BJ (cell line): Measurements from ENCODE around the gene GPR146. TPM values are rescaled to one million over a fixed set of nuclear protein-coding genes. Genes with fewer than 3 reads are reported as not detected.
"Not testable (repeated sequence)": the region's sequence is repeated elsewhere in the genome, so short reads cannot be mapped to it uniquely, and the experiment has no call there.

ENCODE experiments used
- CTCF ChIA-PET: fragments of 350-600 bp; formaldehyde crosslinking; extraction: SDS; loops from one replicate; lab custom pipeline; 2021; ENCODE audit warnings: antibody characterized with exemption, inconsistent platforms; lab: Yijun Ruan, JAX
- POLR2A ChIA-PET: fragments of 300-600 bp; sonication (Branson Sonifier 250); formaldehyde crosslinking; extraction: SDS; loops from one replicate; lab custom pipeline; 2021; ENCODE audit warnings: antibody characterized with exemption; lab: Charles Lee
- DNase-seq: peaks from one replicate; pipeline ENCODE4 v3.0.0-alpha.2; 2011; ENCODE audit warnings: low read depth
- H3K27me3 ChIP-seq: 2 replicates; pipeline ENCODE4 v1.6.0; 2011; ENCODE audit warnings: low read length; ENCODE audit not compliant: control insufficient read depth, insufficient read depth
- H3K36me3 ChIP-seq: 2 replicates; pipeline ENCODE4 v1.5.1; 2011; ENCODE audit warnings: low read length; ENCODE audit not compliant: control insufficient read depth, insufficient read depth
- H3K4me3 ChIP-seq: 2 replicates; pipeline ENCODE4 v1.5.1; 2011; ENCODE audit warnings: low read depth, mild to moderate bottlenecking, control low read depth, low read length
- CTCF ChIP-seq: IDR thresholded peaks from 2 replicates; pipeline ENCODE4 v1.5.1; 2011; ENCODE audit warnings: low read depth, mild to moderate bottlenecking, control low read depth, inconsistent platforms, low read length, moderate library complexity; ENCODE audit not compliant: insufficient read depth
- polyA plus RNA-seq: library from polyadenylated mRNA; depleted of rRNA; stranded (reverse); fragments of >200 nt; gene quantifications from 2 replicates; pipeline ENCODE4 v1.2.3, GENCODE V29; 2011

GPR146 gene
- polyA plus RNA-seq, 1 experiment: 4.5 TPM

- H3K27me3 ChIP-seq: no peaks in the 10 kb centered on the region
- no peaks in the 10 kb centered on the region for H3K36me3 ChIP-seq
- POLR2A ChIA-PET: no interaction called here
- H3K4me3 ChIP-seq: no peak overlapping the region
- TF ChIP-seq CTCF: no peak
- CTCF ChIA-PET: no interaction called here
- no peak for DNase-seq
Observed at GRCh38 chr7:1032536-1033181, 11.7 kb upstream of the GPR146 start.

- DNase-seq: no peak
- no peak for TF ChIP-seq CTCF
- ChIA-PET POLR2A (no interaction called here), CTCF (interaction anchor here (1.0 kb wide), 1 partner anchor 10 kb away, joined by 4 read pairs; no protein-coding TSS in a partner anchor)
- Histone ChIP-seq H3K4me3 (no peak overlapping the region), H3K36me3 (no peaks in the 10 kb centered on the region), H3K27me3 (no peaks in the 10 kb centered on the region)
Observed at GRCh38 chr7:1033546-1034145, 10.7 kb upstream of the GPR146 start.

GRCh38 chr7:1034769-1035168 is 9.6 kb upstream of the GPR146 start:
- H3K36me3 ChIP-seq, H3K27me3 ChIP-seq, H3K4me3 ChIP-seq, POLR2A ChIA-PET, DNase-seq: not testable (repeated sequence)
- CTCF ChIA-PET: interaction anchor here (0.7 kb wide), 1 partner anchor 42 kb away, joined by 4 read pairs; no protein-coding TSS in a partner anchor

GRCh38 chr7:1036164-1036928 is 8.0 kb upstream of the GPR146 start:
- CTCF ChIA-PET: interaction anchor here (1.4 kb wide), 1 partner anchor 43 kb away, joined by 5 read pairs; no protein-coding TSS in a partner anchor
- POLR2A ChIA-PET, DNase-seq, H3K36me3 ChIP-seq, H3K27me3 ChIP-seq, H3K4me3 ChIP-seq: not testable (repeated sequence)

GRCh38 chr7:1040233-1040632 is 4.1 kb upstream of the GPR146 start:
- H3K36me3 ChIP-seq, DNase-seq, H3K27me3 ChIP-seq, POLR2A ChIA-PET, H3K4me3 ChIP-seq: not testable (repeated sequence)
- CTCF ChIA-PET: interaction anchor here (1.1 to 7.0 kb wide), 2 partner anchors 25 to 47 kb away, joined by 8 to 55 read pairs; no protein-coding TSS in a partner anchor

GRCh38 chr7:1040790-1041189 is 3.6 kb upstream of the GPR146 start:
- no peak for TF ChIP-seq CTCF
- POLR2A ChIA-PET: no interaction called here
- Histone ChIP-seq H3K27me3 (no peaks in the 10 kb centered on the region), H3K4me3 (no peak overlapping the region), H3K36me3 (no peaks in the 10 kb centered on the region)
- CTCF ChIA-PET: interaction anchor here (1.1 to 7.0 kb wide), 2 partner anchors 25 to 48 kb away, joined by 8 to 55 read pairs; no protein-coding TSS in a partner anchor
- DNase-seq: peak; percentile 50
